Endometrial microvascular endothelial cells (primary cell): Measurements from ENCODE around the gene CCNT2. TPM values are rescaled to one million over a fixed set of nuclear protein-coding genes. Genes with fewer than 3 reads are reported as not detected.
"Not testable (repeated sequence)": the region's sequence is repeated elsewhere in the genome, so short reads cannot be mapped to it uniquely, and the experiment has no call there.

Source experiments
- in situ Hi-C: cut with HindIII; loops from 2 replicates; pipeline ENCODE4 v1.10.0; 2017; ENCODE audit warnings: low sequenced_read_pairs, low pct_unique_long_range_greater_than_20kb; ENCODE audit errors: inconsistent ontology term
- total RNA-seq: library from RNA; depleted of rRNA; stranded (reverse); fragments of >200 nt; gene quantifications from one replicate; pipeline ENCODE4 v1.2.3, GENCODE V29; 2015; ENCODE audit errors: inconsistent ontology term

CCNT2 gene
- 13.7 TPM for total RNA-seq

GRCh38 chr2:134918526-134919340 lies at the start of gene CCNT2:
Gene CCNT2, plus strand, starts transcription at chr2:134918822. Its CDS starts 33 bp downstream, at chr2:134918855.
- in situ Hi-C loops, result no loop called here

GRCh38 chr2:134869946-134870736 lies 48.5 kb upstream of the CCNT2 start:
- in situ Hi-C loops, result no loop called here

GRCh38 chr2:134873152-134873551 lies 45.5 kb upstream of the CCNT2 start:
- in situ Hi-C loops, result no loop called here

- in situ Hi-C loops, result no loop called here
Measured at GRCh38 chr2:134875309-134875708, 43.3 kb upstream of the CCNT2 start.

GRCh38 chr2:134882773-134883172 lies 35.8 kb upstream of the CCNT2 start:
- in situ Hi-C loops, result no loop called here

GRCh38 chr2:134883552-134884293 lies 34.9 kb upstream of the CCNT2 start:
- in situ Hi-C loops, result no loop called here

- in situ Hi-C loops, result no loop called here
Measured at GRCh38 chr2:134884435-134884834, 34.2 kb upstream of the CCNT2 start.

GRCh38 chr2:134892282-134893035 lies 26.2 kb upstream of the CCNT2 start:
- in situ Hi-C loops, result no loop called here

- in situ Hi-C loops, result no loop called here
Measured at GRCh38 chr2:134897932-134898331, 20.7 kb upstream of the CCNT2 start.

- in situ Hi-C loops, result no loop called here
Measured at GRCh38 chr2:134899204-134899603, 19.4 kb upstream of the CCNT2 start.

- in situ Hi-C loops, result no loop called here
Measured at GRCh38 chr2:134900151-134900550, 18.5 kb upstream of the CCNT2 start.

- in situ Hi-C loops, result not testable (repeated sequence)
Measured at GRCh38 chr2:134903701-134904100, 14.9 kb upstream of the CCNT2 start.

GRCh38 chr2:134905168-134905567 lies 13.5 kb upstream of the CCNT2 start:
- in situ Hi-C loops, result no loop called here

- in situ Hi-C loops, result no loop called here
Measured at GRCh38 chr2:134906726-134907125, 11.9 kb upstream of the CCNT2 start.

GRCh38 chr2:134907441-134908116 lies 11.0 kb upstream of the CCNT2 start:
- in situ Hi-C loops, result not testable (repeated sequence)

- in situ Hi-C loops, result no loop called here
Measured at GRCh38 chr2:134910763-134911399, 7.7 kb upstream of the CCNT2 start.

- in situ Hi-C loops, result no loop called here
Measured at GRCh38 chr2:134911400-134911785, 7.2 kb upstream of the CCNT2 start.

GRCh38 chr2:134912361-134912760 lies 6.3 kb upstream of the CCNT2 start:
- in situ Hi-C loops, result no loop called here
